HCT116 (cell line): Measurements from ENCODE around the gene GPR39. TPM values are rescaled to one million over a fixed set of nuclear protein-coding genes. Genes with fewer than 3 reads are reported as not detected.

ENCODE experiments used
- ATAC-seq: fragments of 200-7000 bp; cut with Tn5 transposase; 2 replicates; pipeline ENCODE4 v1.9.1; 2020; ENCODE audit warnings: mild to moderate bottlenecking, moderate library complexity
- BruUV-seq: library from RNA; stranded (reverse); fragments of 400-500 nt; replicated peaks from 2 replicates; lab custom pipeline; 2021; lab: Mats Ljungman, UMichigan
- CTCF ChIA-PET: fragments of 300-600 bp; sonication (Branson Sonifier 250); formaldehyde crosslinking; loops from one replicate; lab custom pipeline; 2021; ENCODE audit warnings: antibody characterized with exemption; lab: Charles Lee
- POLR2A ChIA-PET: fragments of 300-600, 350-600 bp; sonication (Branson Sonifier 250); formaldehyde crosslinking; loops from one replicate; lab custom pipeline; 2021; ENCODE audit warnings: antibody characterized with exemption; lab: Charles Lee
- RAD21 ChIA-PET, 2 experiments: fragments of 300-600 bp; sonication (Branson Sonifier 250); formaldehyde crosslinking; loops; one replicate each; lab custom pipeline; 2023; ENCODE audit warnings: low total read pairs in 2 of 2; ENCODE audit not compliant: uncharacterized antibody in 2 of 2, unreplicated experiment in 2 of 2, low non-redundant PET in 1 of 2; lab: Charles Lee
- DNase-seq: peaks from one replicate; pipeline ENCODE4 v3.0.0-alpha.2; 2010; ENCODE audit warnings: low read depth, low spot score
- H2AFZ ChIP-seq: fragments of 200-600 bp; shearing (Covaris generic), sonication (generic); 2 replicates; pipeline ENCODE4 v1.6.1; 2017; ENCODE audit warnings: low read depth, mixed run types, mixed read lengths, antibody characterized with exemption, low read length; ENCODE audit not compliant: poor library complexity, severe bottlenecking
- H3K27ac ChIP-seq: 2 replicates; pipeline ENCODE4 v1.5.1; 2012; ENCODE audit warnings: low read depth, low read length
- H3K27me3 ChIP-seq: fragments of 200-600 bp; sonication (generic); 2 replicates; pipeline ENCODE4 v1.6.1; 2016; ENCODE audit warnings: mixed run types, low read length, mixed read lengths; ENCODE audit not compliant: insufficient read depth
- H3K36me3 ChIP-seq, 2 experiments: fragments of 200-500 bp in 1 of 2; fragments of 200-600 bp in 1 of 2; sonication (Bioruptor generic) in 1 of 2; sonication (generic) in 1 of 2; 2 replicates each; pipeline versions ENCODE4 v1.5.1 to v1.6.1; 2014 to 2016; ENCODE audit warnings: low read length in 2 of 2, inconsistent platforms in 1 of 2, mixed read lengths in 1 of 2, mixed run types in 1 of 2; ENCODE audit not compliant: insufficient read depth in 2 of 2, control insufficient read depth in 1 of 2
- H3K4me1 ChIP-seq, 2 experiments: fragments of 200-600 bp in 1 of 2; sonication (generic) in 1 of 2; 2 replicates each; pipeline versions ENCODE4 v1.5.1 to v1.6.1; 2012 to 2017; ENCODE audit warnings: low read length in 2 of 2, inconsistent platforms in 1 of 2, mild to moderate bottlenecking in 1 of 2, mixed read lengths in 1 of 2, mixed run types in 1 of 2, moderate library complexity in 1 of 2; ENCODE audit not compliant: insufficient read depth in 2 of 2, control insufficient read depth in 1 of 2
- H3K4me2 ChIP-seq: fragments of 200-600 bp; sonication (generic); 2 replicates; pipeline ENCODE4 v1.6.1; 2017; ENCODE audit warnings: mixed run types, low read length, mixed read lengths
- H3K4me3 ChIP-seq, 2 experiments: fragments of 200-600 bp in 1 of 2; sonication (generic) in 1 of 2; replicated peaks in 1 of 2; 2 replicates each; pipeline ENCODE4 v1.5.1; 2011 to 2016; ENCODE audit warnings: low read length in 2 of 2, control low read depth in 1 of 2, low read depth in 1 of 2, mild to moderate bottlenecking in 1 of 2, mixed read lengths in 1 of 2, mixed run types in 1 of 2
- H3K79me2 ChIP-seq: fragments of 200-600 bp; sonication (generic); 2 replicates; pipeline ENCODE4 v1.6.1; 2017; ENCODE audit warnings: mild to moderate bottlenecking, mixed run types, low read length, moderate library complexity, mixed read lengths; ENCODE audit not compliant: insufficient read depth
- H3K9ac ChIP-seq: fragments of 200-600 bp; sonication (generic); 2 replicates; pipeline ENCODE4 v1.6.1; 2016; ENCODE audit warnings: low read length, mixed read lengths
- H3K9me2 ChIP-seq: fragments of 200-600 bp; sonication (generic), shearing (Covaris generic); 2 replicates; pipeline ENCODE4 v1.6.1; 2017; ENCODE audit warnings: mixed run types, mild to moderate bottlenecking, moderate library complexity; ENCODE audit not compliant: insufficient read depth
- H3K9me3 ChIP-seq, 2 experiments: fragments of 200-500 bp in 1 of 2; fragments of 200-600 bp in 1 of 2; sonication (Bioruptor generic) in 1 of 2; sonication (generic) in 1 of 2; 2 replicates each; pipeline ENCODE4 v1.6.1; 2014 to 2017; ENCODE audit warnings: low read length in 2 of 2, mixed read lengths in 2 of 2, inconsistent platforms in 1 of 2, low read depth in 1 of 2, mild to moderate bottlenecking in 1 of 2, mixed run types in 1 of 2, moderate library complexity in 1 of 2; ENCODE audit not compliant: control insufficient read depth in 1 of 2, insufficient read depth in 1 of 2
- H4K20me1 ChIP-seq: fragments of 200-600 bp; sonication (generic), shearing (Covaris generic); 2 replicates; pipeline ENCODE4 v1.6.1; 2017; ENCODE audit warnings: mixed run types, mild to moderate bottlenecking, moderate library complexity; ENCODE audit not compliant: insufficient read depth
- ATF3 ChIP-seq: IDR thresholded peaks from 2 replicates; pipeline ENCODE4 v1.6.1; 2012
- CBX3 ChIP-seq: IDR thresholded peaks from 2 replicates; pipeline ENCODE4 v1.6.1; 2012; ENCODE audit warnings: low read depth
- CEBPB ChIP-seq: IDR thresholded peaks from 2 replicates; pipeline ENCODE4 v1.6.1; 2012; ENCODE audit warnings: low read depth
- CTCF ChIP-seq, 3 experiments: fragments of 200-600 bp in 1 of 3; sonication (generic) in 1 of 3; IDR thresholded peaks in 2 of 3; conservative IDR thresholded peaks in 1 of 3; 2 replicates each; pipeline ENCODE4 v1.5.1; 2012 to 2017; ENCODE audit warnings: low read depth in 2 of 3, low read length in 2 of 3, antibody characterized with exemption in 1 of 3, borderline replicate concordance in 1 of 3, control low read depth in 1 of 3, mild to moderate bottlenecking in 1 of 3, mixed read lengths in 1 of 3, mixed run types in 1 of 3, moderate library complexity in 1 of 3; ENCODE audit not compliant: insufficient read depth in 1 of 3
- EGR1 ChIP-seq: IDR thresholded peaks from 2 replicates; pipeline ENCODE4 v1.6.1; 2012; ENCODE audit warnings: low read depth
- ELF1 ChIP-seq: IDR thresholded peaks from 2 replicates; pipeline ENCODE4 v1.6.1; 2012; ENCODE audit warnings: low read depth, borderline replicate concordance
- EZH2 ChIP-seq: fragments of 200-600 bp; sonication (generic); IDR thresholded peaks from 2 replicates; pipeline ENCODE4 v1.6.1; 2017; ENCODE audit warnings: antibody characterized with exemption, mixed run types
- EZH2phosphoT487 ChIP-seq: fragments of 200-600 bp; IDR thresholded peaks from 2 replicates; pipeline ENCODE4 v1.6.1; 2018; ENCODE audit warnings: antibody characterized with exemption, borderline replicate concordance
- FOSL1 ChIP-seq: IDR thresholded peaks from 2 replicates; pipeline ENCODE4 v1.6.1; 2012; ENCODE audit warnings: low read depth
- JUND ChIP-seq: IDR thresholded peaks from 2 replicates; pipeline ENCODE4 v1.6.1; 2012
- MAX ChIP-seq: IDR thresholded peaks from 2 replicates; pipeline ENCODE4 v1.6.1; 2012
- POLR2AphosphoS5 ChIP-seq: IDR thresholded peaks from 2 replicates; pipeline ENCODE4 v1.6.1; 2011; ENCODE audit warnings: mild to moderate bottlenecking, low read depth, low read length, moderate library complexity
- REST ChIP-seq: IDR thresholded peaks from 2 replicates; pipeline ENCODE4 v1.6.1; 2012; ENCODE audit warnings: low read depth
- SIN3A ChIP-seq: IDR thresholded peaks from 2 replicates; pipeline ENCODE4 v1.6.1; 2012; ENCODE audit warnings: low read depth
- SP1 ChIP-seq: IDR thresholded peaks from 2 replicates; pipeline ENCODE4 v1.6.1; 2012; ENCODE audit warnings: low read depth
- SRF ChIP-seq: IDR thresholded peaks from 2 replicates; pipeline ENCODE4 v1.6.1; 2012; ENCODE audit warnings: low read depth
- TCF7L2 ChIP-seq: IDR thresholded peaks from 2 replicates; pipeline ENCODE4 v1.7.0; 2011; ENCODE audit warnings: borderline replicate concordance, inconsistent platforms; ENCODE audit not compliant: insufficient read depth, insufficient read length; ENCODE audit errors: extremely low read depth
- YY1 ChIP-seq: IDR thresholded peaks from 2 replicates; pipeline ENCODE4 v1.6.1; 2011; ENCODE audit warnings: low read length, low read depth, moderate library complexity, mild to moderate bottlenecking; ENCODE audit not compliant: insufficient replicate concordance; ENCODE audit errors: extremely low read depth
- ZBTB33 ChIP-seq: IDR thresholded peaks from 2 replicates; pipeline ENCODE4 v1.6.1; 2011; ENCODE audit warnings: mild to moderate bottlenecking, low read length, moderate library complexity; ENCODE audit not compliant: insufficient replicate concordance; ENCODE audit errors: extremely low read depth
- ZFX ChIP-seq: fragments of 450-650 bp; IDR thresholded peaks from 2 replicates; pipeline ENCODE4 v1.6.1; 2017
- intact Hi-C: fragments of 100-400 bp; cut with micrococcal nuclease; formaldehyde crosslinking; loops from 2 replicates; pipeline ENCODE4 v1.10.0; 2022
- total RNA-seq: library from RNA; stranded (reverse); gene quantifications from one replicate; pipeline ENCODE4 v1.2.1, GENCODE V29; 2021; ENCODE audit not compliant: unreplicated experiment

The GPR39 gene
- total RNA-seq, 1 experiment from 2014 or later, result 5.1 TPM

GRCh38 chr2:132597166-132597565 lies 180.6 kb downstream of the GPR39 start:
- H3K27me3 ChIP-seq, result no peaks in the 10 kb centered on the region; the same call in 1 of the 2 replicates
- POLR2A ChIA-PET, result no interaction called here
- TF ChIP-seq EGR1, result no peak
- TF ChIP-seq EZH2phosphoT487, result no peak
- TF ChIP-seq CBX3, result no peak
- no peak for TF ChIP-seq ZBTB33
- no peak for TF ChIP-seq ZFX
- no peak for TF ChIP-seq EZH2
- TF ChIP-seq SRF, result no peak
- TF ChIP-seq JUND, result no peak
- no peak for TF ChIP-seq CEBPB
- TF ChIP-seq TCF7L2, result no peak
- TF ChIP-seq YY1, result no peak
- TF ChIP-seq SIN3A, result no peak
- no peak for TF ChIP-seq ELF1
- no peak for TF ChIP-seq REST
- TF ChIP-seq ATF3, result no peak
- TF ChIP-seq CTCF (IDR thresholded peaks at IDR 0.05 in 2 of 3, conservative IDR thresholded peaks at IDR 0.05 in 1 of 3; ENCODE audit: borderline replicate concordance in 1 of 3, insufficient read depth in 1 of 3, low read depth in 2 of 3, low read length in 2 of 3), result no peak
- TF ChIP-seq SP1, result no peak
- TF ChIP-seq POLR2AphosphoS5, result no peak
- TF ChIP-seq MAX, result no peak
- TF ChIP-seq FOSL1, result no peak
- no peak overlapping the region for H3K4me2 ChIP-seq
- no peak for DNase-seq
- H3K9me2 ChIP-seq, result no peaks in the 10 kb centered on the region
- no peak overlapping the region for H3K9ac ChIP-seq
- no peaks in the 10 kb centered on the region for H3K36me3 ChIP-seq
- H3K27ac ChIP-seq, result no peak overlapping the region
- no peak for ATAC-seq
- no peak overlapping the region for H2AFZ ChIP-seq
- no peaks in the 10 kb centered on the region for H3K79me2 ChIP-seq
- RAD21 ChIA-PET, result no interaction called here
- H3K4me1 ChIP-seq, result no peaks in the 10 kb centered on the region
- intact Hi-C loops, result no loop called here
- H3K9me3 ChIP-seq, result no peaks in the 10 kb centered on the region
- H4K20me1 ChIP-seq, result no peaks in the 10 kb centered on the region
- BruUV-seq, result no TSS peak
- no peak overlapping the region for H3K4me3 ChIP-seq
- CTCF ChIA-PET, result no interaction called here
